ENCODE data around the gene COX4I1. TPM values are rescaled to one million over a fixed set of nuclear protein-coding genes. Genes with fewer than 3 reads are reported as not detected.

COX4I1 gene
- total RNA-seq, 1 donor from 2014 or later, result 850 TPM

DNA sequence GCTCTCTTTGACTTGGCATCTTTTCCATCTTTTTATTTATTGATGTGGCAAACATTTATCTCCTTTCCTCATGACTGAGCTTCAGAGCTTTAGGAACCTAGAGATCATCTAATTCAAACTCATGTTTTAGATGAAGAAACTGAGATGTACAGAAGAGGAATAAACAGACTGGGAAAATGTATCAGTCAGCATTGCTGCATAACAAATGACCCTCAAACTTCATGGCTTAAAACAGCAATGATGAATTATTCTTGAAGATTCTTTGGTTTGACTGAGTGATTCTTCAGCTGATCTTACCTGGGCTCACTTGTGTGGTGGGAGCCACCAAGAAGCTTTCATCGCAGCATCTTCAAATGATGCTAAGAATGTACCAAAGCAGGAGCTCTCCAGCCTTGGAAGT, 55.4 kb downstream of the COX4I1 start:
- Histone ChIP-seq H3K4me3 (ENCODE audit: low read depth, low read length) (no peak overlapping the region), H3K27me3 (ENCODE audit: control insufficient read depth, insufficient read depth, low read length) (no peaks in the 10 kb centered on the region), H3K36me3 (ENCODE audit: control insufficient read depth, insufficient read depth, low read length) (no peaks in the 10 kb centered on the region)
- no peak for DNase-seq (ENCODE audit: low read depth)
- TF ChIP-seq, protein P1, sequence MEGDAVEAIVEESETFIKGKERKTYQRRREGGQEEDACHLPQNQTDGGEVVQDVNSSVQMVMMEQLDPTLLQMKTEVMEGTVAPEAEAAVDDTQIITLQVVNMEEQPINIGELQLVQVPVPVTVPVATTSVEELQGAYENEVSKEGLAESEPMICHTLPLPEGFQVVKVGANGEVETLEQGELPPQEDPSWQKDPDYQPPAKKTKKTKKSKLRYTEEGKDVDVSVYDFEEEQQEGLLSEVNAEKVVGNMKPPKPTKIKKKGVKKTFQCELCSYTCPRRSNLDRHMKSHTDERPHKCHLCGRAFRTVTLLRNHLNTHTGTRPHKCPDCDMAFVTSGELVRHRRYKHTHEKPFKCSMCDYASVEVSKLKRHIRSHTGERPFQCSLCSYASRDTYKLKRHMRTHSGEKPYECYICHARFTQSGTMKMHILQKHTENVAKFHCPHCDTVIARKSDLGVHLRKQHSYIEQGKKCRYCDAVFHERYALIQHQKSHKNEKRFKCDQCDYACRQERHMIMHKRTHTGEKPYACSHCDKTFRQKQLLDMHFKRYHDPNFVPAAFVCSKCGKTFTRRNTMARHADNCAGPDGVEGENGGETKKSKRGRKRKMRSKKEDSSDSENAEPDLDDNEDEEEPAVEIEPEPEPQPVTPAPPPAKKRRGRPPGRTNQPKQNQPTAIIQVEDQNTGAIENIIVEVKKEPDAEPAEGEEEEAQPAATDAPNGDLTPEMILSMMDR (IDR thresholded peaks at IDR 0.05; ENCODE audit: insufficient read depth, low read length, poor library complexity, severe bottlenecking), result no peak

DNA sequence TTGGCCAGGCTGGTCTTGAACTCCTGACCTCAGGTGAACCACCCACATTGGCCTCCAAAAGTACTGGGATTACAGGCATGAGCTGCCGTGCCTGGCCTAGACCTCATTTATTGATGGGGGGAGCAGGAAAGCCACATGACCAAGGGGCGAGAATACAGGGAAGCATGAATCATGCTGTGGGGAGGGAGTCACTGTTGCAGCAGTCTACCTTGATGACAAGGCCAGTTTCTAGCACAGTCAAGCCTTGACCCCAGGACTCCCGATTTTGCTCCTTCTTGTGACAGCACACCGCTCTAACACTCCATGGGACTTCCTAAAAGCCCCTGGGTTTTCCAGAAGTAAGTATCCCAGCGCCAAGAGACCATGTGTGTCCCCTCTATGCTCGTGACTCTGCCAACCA, 56.6 kb downstream of the COX4I1 start:
- TF ChIP-seq, protein P1 (IDR thresholded peaks at IDR 0.05; ENCODE audit: insufficient read depth, low read length, poor library complexity, severe bottlenecking), result no peak
- no peak overlapping the region for H3K4me3 ChIP-seq (ENCODE audit: low read depth, low read length)
- DNase-seq (ENCODE audit: low read depth), result no peak
- no peaks in the 10 kb centered on the region for H3K27me3 ChIP-seq (ENCODE audit: control insufficient read depth, insufficient read depth, low read length)
- no peaks in the 10 kb centered on the region for H3K36me3 ChIP-seq (ENCODE audit: control insufficient read depth, insufficient read depth, low read length)

DNA sequence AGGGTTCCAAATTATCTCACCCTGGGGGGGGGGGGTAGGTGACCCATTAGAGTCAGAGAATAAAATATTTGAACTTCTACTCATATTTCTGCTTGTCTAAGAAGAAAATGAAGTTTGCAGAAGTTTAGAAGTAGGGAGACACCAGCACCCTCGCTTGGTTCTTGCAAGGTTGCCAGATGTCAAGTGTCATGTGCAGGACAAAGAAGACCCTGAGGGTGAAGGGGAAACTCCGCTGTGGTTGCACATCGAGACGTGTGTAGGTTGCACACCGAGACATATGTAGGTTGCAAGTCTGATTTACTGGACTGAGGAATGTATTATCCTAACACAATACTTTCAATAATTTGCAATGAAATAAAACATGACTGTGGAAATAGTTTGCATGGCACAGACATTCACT, 57.1 kb downstream of the COX4I1 start:
- no peaks in the 10 kb centered on the region for H3K36me3 ChIP-seq (ENCODE audit: control insufficient read depth, insufficient read depth, low read length)
- H3K27me3 ChIP-seq (ENCODE audit: control insufficient read depth, insufficient read depth, low read length), result no peaks in the 10 kb centered on the region
- TF ChIP-seq, protein P1 (IDR thresholded peaks at IDR 0.05; ENCODE audit: insufficient read depth, low read length, poor library complexity, severe bottlenecking), result no peak

More for the DNA sequence above, 57.1 kb downstream of the COX4I1 start:
- DNase-seq (ENCODE audit: low read depth), result no peak
- no peak overlapping the region for H3K4me3 ChIP-seq (ENCODE audit: low read depth, low read length)

Other genes starting within 250 kb of the COX4I1 start
- gene GSE1, start 186.4 kb upstream of the COX4I1 start, total RNA-seq, result 25.7 and 30.9 TPM in 2 replicates
- 5.8 and 6.5 TPM in 2 replicates for gene GINS2, start 110.7 kb upstream of the COX4I1 start, total RNA-seq
- 11.6 and 13.6 TPM in 2 replicates for gene C16orf74, start 48.6 kb upstream of the COX4I1 start, total RNA-seq
- 51.8 and 60.7 TPM in 2 replicates for gene EMC8, start 151 bp upstream of the COX4I1 start, total RNA-seq
- gene IRF8, start 99.5 kb downstream of the COX4I1 start, total RNA-seq, result 2.2 and 5.4 TPM in 2 replicates